GM18526 (cell line): ENCODE data around the gene CD200R1.

Experiments
- POLR2A ChIP-seq: IDR thresholded peaks from 3 replicates; pipeline ENCODE4 v1.6.1; 2011; ENCODE audit not compliant: insufficient read length; ENCODE audit errors: extremely low read depth

CD200R1 gene

GRCh38 chr3:112987710-112988334 lies 12.9 kb upstream of the CD200R1 start:
- TF ChIP-seq POLR2A = no peak

GRCh38 chr3:112984485-112984884 lies 9.6 kb upstream of the CD200R1 start:
- TF ChIP-seq POLR2A = no peak

GRCh38 chr3:112982710-112983109 lies 7.8 kb upstream of the CD200R1 start:
- TF ChIP-seq POLR2A = no peak

- TF ChIP-seq POLR2A = no peak
Measured at GRCh38 chr3:112980080-112980479, 5.2 kb upstream of the CD200R1 start.

GRCh38 chr3:112979244-112979832 lies 4.4 kb upstream of the CD200R1 start:
- TF ChIP-seq POLR2A = no peak

- no peak for TF ChIP-seq POLR2A
Measured at GRCh38 chr3:112976953-112977352, 2.0 kb upstream of the CD200R1 start.

- TF ChIP-seq POLR2A = no peak
Measured at GRCh38 chr3:112976001-112976400, 1.1 kb upstream of the CD200R1 start.

- no peak for TF ChIP-seq POLR2A
Measured at GRCh38 chr3:112974178-112974517, 755 bp downstream of the CD200R1 start.

- TF ChIP-seq POLR2A = no peak
Measured at GRCh38 chr3:112973325-112974177, 1.4 kb downstream of the CD200R1 start.

GRCh38 chr3:112972158-112972557 lies 2.7 kb downstream of the CD200R1 start:
- no peak for TF ChIP-seq POLR2A

GRCh38 chr3:112967828-112968227 lies 7.1 kb downstream of the CD200R1 start:
- no peak for TF ChIP-seq POLR2A

GRCh38 chr3:112967425-112967824 lies 7.5 kb downstream of the CD200R1 start:
- TF ChIP-seq POLR2A = no peak

- TF ChIP-seq POLR2A = no peak
Measured at GRCh38 chr3:112966633-112967032, 8.3 kb downstream of the CD200R1 start.

- no peak for TF ChIP-seq POLR2A
Measured at GRCh38 chr3:112965656-112966055, 9.2 kb downstream of the CD200R1 start.

GRCh38 chr3:112963683-112964082 lies 11.2 kb downstream of the CD200R1 start:
- TF ChIP-seq POLR2A = no peak
